Fibroblast of skin of abdomen (primary cell): Measurements from ENCODE around the gene CHM.
"Not testable (repeated sequence)": the region's sequence is repeated elsewhere in the genome, so short reads cannot be mapped to it uniquely, and the experiment has no call there.

Experiments
- DNase-seq: peaks from one replicate; pipeline ENCODE4 v3.0.0-alpha.2; 2013

The CHM gene

GRCh38 chrX:85995641-85996040 lies 51.7 kb downstream of the CHM start:
- no peak for DNase-seq

GRCh38 chrX:85994797-85995196 lies 52.6 kb downstream of the CHM start:
- DNase-seq, result no peak

DNA sequence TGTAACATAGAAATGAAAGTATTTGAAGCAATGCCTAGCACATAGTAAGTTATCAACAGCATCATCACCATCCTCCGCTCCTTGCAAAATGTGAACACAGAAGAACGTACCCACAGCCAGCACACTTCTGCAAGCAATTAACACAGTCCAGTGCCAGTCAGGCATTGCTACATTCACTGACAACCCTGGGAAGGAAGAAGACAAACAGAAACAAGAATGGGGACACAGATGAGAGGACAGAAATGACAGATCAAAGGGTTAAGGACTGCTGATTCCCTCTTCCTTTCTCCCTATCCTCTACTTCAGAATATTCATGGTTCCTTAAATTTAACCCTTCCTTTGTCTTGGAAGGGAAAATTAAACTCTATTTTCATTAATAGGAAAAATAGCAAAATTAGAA lies 53.1 kb downstream of the CHM start:
- no peak for DNase-seq

- no peak for DNase-seq
Observed at GRCh38 chrX:85993539-85994197, 53.7 kb downstream of the CHM start.

- DNase-seq, result peak; percentile 27
Observed at GRCh38 chrX:85992811-85993229, 54.5 kb downstream of the CHM start.

DNA sequence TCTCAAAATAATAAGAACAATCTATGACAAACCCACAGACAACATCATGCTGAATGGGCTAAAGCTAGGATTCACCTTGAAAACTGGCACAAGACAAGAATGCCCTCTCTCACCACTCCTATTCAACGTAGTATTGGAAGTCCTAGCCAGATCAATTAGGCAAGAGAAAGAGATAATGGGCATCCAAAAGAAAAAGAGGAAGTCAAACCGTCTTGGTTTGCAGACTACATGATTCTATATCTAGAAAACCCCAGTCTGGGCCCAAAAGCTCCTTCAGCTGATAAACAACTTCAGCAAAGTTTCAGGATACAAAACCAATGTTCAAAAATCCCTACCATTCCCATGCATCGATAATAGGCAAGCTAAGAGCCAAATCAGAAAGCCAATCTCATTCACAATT lies 59.0 kb downstream of the CHM start:
- no peak for DNase-seq

- DNase-seq, result no peak
Observed at GRCh38 chrX:85980286-85980685, 67.1 kb downstream of the CHM start.

GRCh38 chrX:85977218-85977617 lies 70.1 kb downstream of the CHM start:
- DNase-seq, result no peak

- DNase-seq, result not testable (repeated sequence)
Observed at GRCh38 chrX:85972351-85972750, 75.0 kb downstream of the CHM start.

GRCh38 chrX:85964744-85965143 lies 82.6 kb downstream of the CHM start:
- DNase-seq, result no peak

DNA sequence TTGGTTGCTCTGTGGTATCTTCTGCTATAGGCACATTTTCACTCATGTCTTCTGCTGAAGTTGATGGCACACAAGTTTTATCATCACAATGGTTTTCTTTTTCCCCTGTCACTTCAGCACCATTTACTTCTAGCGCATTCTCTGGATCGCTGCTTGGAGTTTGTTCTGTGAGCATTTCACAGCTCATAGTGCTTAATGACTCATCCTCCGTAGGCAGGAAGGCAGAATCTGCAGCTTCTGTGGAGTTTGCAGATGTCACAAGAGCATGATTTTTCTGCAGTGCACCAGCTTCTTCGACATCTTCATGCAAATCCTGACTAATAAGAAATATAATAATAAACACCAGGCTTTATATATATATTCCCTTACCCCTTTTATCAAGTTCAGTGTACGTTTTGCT lies 83.6 kb downstream of the CHM start:
- DNase-seq, result peak; percentile 68

- no peak for DNase-seq
Observed at GRCh38 chrX:85955510-85955909, 91.8 kb downstream of the CHM start.

GRCh38 chrX:85944751-85945150 lies 102.6 kb downstream of the CHM start:
- DNase-seq, result not testable (repeated sequence)

DNA sequence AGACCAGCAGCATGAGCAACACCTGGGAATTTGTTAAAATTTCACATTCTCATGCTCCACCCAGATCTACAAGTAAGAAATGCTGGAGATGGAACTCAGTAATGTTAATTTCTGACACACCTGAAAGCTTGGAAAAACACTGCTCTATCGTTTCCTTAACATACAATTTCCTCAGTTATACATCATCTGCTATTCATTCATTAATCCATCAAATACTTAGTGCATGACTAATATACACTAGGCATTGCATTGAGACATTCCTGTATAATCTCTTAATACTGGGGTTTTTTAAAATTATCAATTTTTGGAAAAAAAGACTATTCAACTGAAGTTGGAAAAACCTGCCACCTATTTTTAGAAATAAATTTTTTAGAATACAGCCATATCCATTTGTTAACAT lies 106.1 kb downstream of the CHM start:
- peak; percentile 1 for DNase-seq

DNA sequence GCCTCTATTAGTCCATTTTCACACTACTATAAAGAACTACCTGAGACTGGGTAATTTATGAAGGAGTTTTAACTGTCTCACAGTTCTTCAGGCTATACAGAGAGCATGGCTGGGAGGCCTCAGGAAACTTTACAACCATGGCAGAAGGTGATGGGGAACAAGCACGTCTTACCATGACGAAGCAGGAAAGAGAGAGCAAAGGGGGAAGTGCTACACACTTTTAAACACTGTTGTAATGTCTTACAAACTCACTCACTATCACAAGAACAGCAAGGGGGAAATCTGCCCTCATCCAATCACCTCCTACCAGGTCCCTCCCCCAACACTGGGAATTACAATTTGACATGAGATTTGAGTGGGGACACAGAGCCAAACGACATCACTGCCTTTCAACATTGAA lies 107.4 kb downstream of the CHM start:
- DNase-seq, result not testable (repeated sequence)

GRCh38 chrX:85934399-85934798 lies 113.0 kb downstream of the CHM start:
- not testable (repeated sequence) for DNase-seq

GRCh38 chrX:85930099-85930498 lies 117.3 kb downstream of the CHM start:
- no peak for DNase-seq

DNA sequence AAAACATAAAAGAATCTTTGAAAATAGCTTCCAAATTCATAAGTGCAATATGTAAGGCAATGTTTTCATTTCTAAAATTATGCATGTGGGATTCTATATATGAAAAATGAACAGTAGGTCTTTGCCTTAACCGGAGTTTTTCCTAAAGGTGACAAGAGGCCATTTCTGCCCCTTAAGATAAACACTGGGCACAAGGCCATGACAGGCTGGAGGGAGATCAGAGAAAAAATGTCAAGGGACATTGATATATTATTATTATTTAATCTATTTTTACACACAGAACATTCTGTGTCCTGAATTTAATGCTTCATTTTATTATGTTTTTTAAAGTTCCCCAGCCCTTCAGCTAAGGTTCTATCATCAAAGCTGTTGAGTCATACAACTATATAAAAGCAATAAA lies 118.8 kb downstream of the CHM start:
- DNase-seq, result no peak

DNA sequence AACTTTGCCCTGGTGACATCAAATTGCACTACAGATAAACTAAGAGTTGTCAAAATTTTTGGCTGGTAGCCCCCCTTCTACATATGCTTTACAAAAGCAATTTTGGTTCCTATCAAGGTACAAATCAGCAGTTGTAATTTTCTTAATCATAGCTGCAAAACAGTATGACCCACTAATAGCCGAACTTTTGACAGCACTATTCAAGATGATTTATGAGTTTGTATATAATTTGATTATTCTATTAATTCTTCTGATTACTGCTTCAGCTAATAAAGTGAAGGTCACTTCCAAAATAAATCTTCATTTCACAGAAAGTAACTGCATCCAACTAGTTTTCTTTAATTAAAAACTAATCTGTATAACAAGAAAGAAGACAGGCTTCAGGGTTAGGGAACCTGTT lies 119.6 kb downstream of the CHM start:
- DNase-seq, result no peak

DNA sequence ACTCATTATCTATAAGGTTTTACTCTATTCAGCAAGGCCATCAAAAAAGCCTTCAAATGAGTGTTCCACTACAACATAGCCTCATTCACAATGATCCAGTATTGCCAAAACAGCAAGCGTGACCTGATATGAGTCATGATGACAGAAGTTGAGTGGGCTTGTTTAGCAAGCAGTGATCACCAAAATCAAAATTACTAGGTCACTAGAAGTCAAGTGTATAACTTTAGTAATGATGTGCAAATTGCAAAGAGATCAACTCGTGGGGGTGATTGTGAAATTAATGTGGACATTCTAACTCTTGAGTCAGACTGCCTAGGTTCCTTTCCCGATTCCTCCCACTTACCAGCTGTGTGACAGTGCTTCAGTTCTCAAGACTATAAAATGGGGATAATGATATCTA lies 124.5 kb downstream of the CHM start:
- DNase-seq, result peak; percentile 39

- DNase-seq, result peak; percentile 37
Observed at GRCh38 chrX:85916656-85917280, 130.6 kb downstream of the CHM start.

GRCh38 chrX:85914431-85914830 lies 132.9 kb downstream of the CHM start:
- no peak for DNase-seq

DNA sequence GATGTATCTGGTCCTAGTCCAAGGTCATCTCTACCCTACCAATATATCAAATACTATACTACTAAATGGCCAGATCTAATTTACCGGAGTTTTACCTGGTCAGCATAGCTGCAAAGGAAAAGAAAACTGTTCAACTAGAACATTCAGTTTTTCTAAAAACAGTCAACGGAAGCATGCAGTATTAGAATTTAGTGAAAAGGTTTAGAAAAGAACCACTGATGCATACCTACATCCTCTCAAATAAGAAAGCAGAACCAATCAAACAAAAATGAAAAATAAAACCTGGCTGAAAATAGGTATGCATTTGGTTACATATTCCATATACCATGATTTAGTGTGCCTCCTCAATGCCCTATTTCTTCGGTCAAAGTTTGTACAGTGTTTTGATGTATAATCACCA lies 140.0 kb downstream of the CHM start:
- no peak for DNase-seq

- DNase-seq, result no peak
Observed at GRCh38 chrX:85906399-85906798, 141.0 kb downstream of the CHM start.

DNA sequence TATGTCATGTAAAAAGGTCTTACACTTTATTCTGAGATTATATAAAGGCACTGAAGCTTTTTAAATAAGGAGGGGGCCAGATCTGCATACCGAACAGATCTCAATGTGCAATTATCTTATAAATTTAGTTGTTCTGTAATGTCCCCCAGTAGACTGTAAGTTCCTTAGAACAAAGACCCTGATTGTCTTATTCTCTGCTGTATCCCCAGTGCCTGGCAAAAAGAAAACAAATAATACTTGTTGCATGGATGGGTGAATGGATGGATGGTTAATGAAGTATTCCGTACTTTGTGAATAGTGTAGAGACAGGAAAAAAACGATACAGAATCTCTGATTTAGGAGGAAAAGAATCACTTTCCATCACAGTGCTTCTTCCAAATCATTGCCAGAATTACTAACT lies 141.5 kb downstream of the CHM start:
- no peak for DNase-seq
